Activated CD4-positive, alpha-beta T cell treated with anti-CD3 and anti-CD28 coated beads, Interleukin-10, Interleukin-2, amounts not matched to agents 100 ng/mL and 50 ng/mL, durations not matched to agents 16 hours and 8 hours (primary cell): Measurements from ENCODE around the gene MIA2.
"Not testable (repeated sequence)": the region's sequence is repeated elsewhere in the genome, so short reads cannot be mapped to it uniquely, and the experiment has no call there.

Experiments
- DNase-seq: peaks from one replicate; pipeline ENCODE4 v3.0.0-alpha.2; 2020

MIA2 gene

GRCh38 chr14:39232554-39233415 is 930 bp upstream of the MIA2 start:
- DNase-seq, result peak; percentile 25

GRCh38 chr14:39234986-39235385 is 1.3 kb downstream of the MIA2 start:
- DNase-seq, result not testable (repeated sequence)

GRCh38 chr14:39235466-39235865 is 1.8 kb downstream of the MIA2 start:
- DNase-seq, result not testable (repeated sequence)

- DNase-seq, result no peak
These were observed 7.1 kb downstream of the MIA2 start for GRCh38 chr14:39240769-39241168.

- no peak for DNase-seq
These were observed 7.9 kb downstream of the MIA2 start for GRCh38 chr14:39241637-39242036.

- no peak for DNase-seq
These were observed 10.1 kb downstream of the MIA2 start for GRCh38 chr14:39243831-39244230.

GRCh38 chr14:39246618-39247017 is 12.9 kb downstream of the MIA2 start:
- no peak for DNase-seq

- no peak for DNase-seq
These were observed 13.5 kb downstream of the MIA2 start for GRCh38 chr14:39247256-39247655.

GRCh38 chr14:39251547-39251946 is 17.8 kb downstream of the MIA2 start:
- no peak for DNase-seq

GRCh38 chr14:39257388-39257787 is 23.7 kb downstream of the MIA2 start:
- not testable (repeated sequence) for DNase-seq

- DNase-seq, result no peak
These were observed 25.2 kb downstream of the MIA2 start for GRCh38 chr14:39258782-39259545.

- DNase-seq, result not testable (repeated sequence)
These were observed 26.4 kb downstream of the MIA2 start for GRCh38 chr14:39260161-39260560.

- DNase-seq, result not testable (repeated sequence)
These were observed 28.5 kb downstream of the MIA2 start for GRCh38 chr14:39262214-39262613.

GRCh38 chr14:39264057-39264456 is 30.3 kb downstream of the MIA2 start:
- no peak for DNase-seq

GRCh38 chr14:39264558-39264957 is 30.8 kb downstream of the MIA2 start:
- no peak for DNase-seq

- no peak for DNase-seq
These were observed 31.3 kb downstream of the MIA2 start for GRCh38 chr14:39265033-39265432.

- no peak for DNase-seq
These were observed 32.2 kb downstream of the MIA2 start for GRCh38 chr14:39265806-39266524.

GRCh38 chr14:39266525-39266870 is 32.8 kb downstream of the MIA2 start:
- peak; percentile 48 for DNase-seq

- DNase-seq, result peak; percentile 87
These were observed 33.3 kb downstream of the MIA2 start for GRCh38 chr14:39266871-39267607.

- DNase-seq, result peak; percentile 23
These were observed 33.9 kb downstream of the MIA2 start for GRCh38 chr14:39267608-39268005.

GRCh38 chr14:39268393-39268792 is 34.7 kb downstream of the MIA2 start:
- DNase-seq, result peak; percentile 29

GRCh38 chr14:39272918-39273317 is 39.2 kb downstream of the MIA2 start:
- no peak for DNase-seq

- DNase-seq, result no peak
These were observed 41.7 kb downstream of the MIA2 start for GRCh38 chr14:39275395-39275794.
